Natural killer cell (primary cell): Measurements from ENCODE around the gene CYTL1. TPM values are rescaled to one million over a fixed set of nuclear protein-coding genes. Genes with fewer than 3 reads are reported as not detected.

ENCODE experiments used
- ATAC-seq, 3 donors: fragments of 150-1000 bp in 2 of 3; fragments of 200-7000 bp in 1 of 3; cut with Tn5 transposase; 1 replicate in 1 of 3; 2 replicates in 2 of 3; pipeline ENCODE4 v1.10.0; 2021; ENCODE audit warnings: mild to moderate bottlenecking in 2 of 3, moderate library complexity in 2 of 3
- DNase-seq, 2 donors: peaks; one replicate each; pipeline versions ENCODE4 v3.0.0 to v3.0.0-alpha.2; 2013 to 2021; ENCODE audit warnings: mixed read lengths in 1 of 2
- H3K27ac ChIP-seq: one replicate; pipeline ENCODE4 v1.5.1; 2013; ENCODE audit warnings: mild to moderate bottlenecking, low read length
- H3K27me3 ChIP-seq: one replicate; pipeline ENCODE4 v1.6.1; 2013; ENCODE audit warnings: low read length; ENCODE audit not compliant: control insufficient read depth, insufficient read depth
- H3K36me3 ChIP-seq: one replicate; pipeline ENCODE4 v1.6.1; 2013; ENCODE audit warnings: low read length; ENCODE audit not compliant: control insufficient read depth, insufficient read depth
- H3K4me1 ChIP-seq: one replicate; pipeline ENCODE4 v1.6.1; 2013; ENCODE audit warnings: low read length; ENCODE audit not compliant: control insufficient read depth, insufficient read depth
- H3K4me3 ChIP-seq: one replicate; pipeline ENCODE4 v1.5.1; 2013; ENCODE audit warnings: low read length
- H3K9me3 ChIP-seq: one replicate; pipeline ENCODE4 v1.6.1; 2013; ENCODE audit warnings: low read length; ENCODE audit not compliant: control insufficient read depth, insufficient read depth
- H3K27ac Mint-ChIP-seq, 2 donors: one replicate each; pipeline ENCODE4 v1.8.0; 2022; ENCODE audit warnings: mild to moderate bottlenecking in 2 of 2, mixed read lengths in 2 of 2, moderate library complexity in 1 of 2
- H3K27me3 Mint-ChIP-seq, 2 donors: one replicate each; pipeline ENCODE4 v1.8.0; 2022; ENCODE audit warnings: low read depth in 2 of 2, mixed read lengths in 2 of 2
- H3K36me3 Mint-ChIP-seq: one replicate; pipeline ENCODE4 v1.8.0; 2022; ENCODE audit warnings: mixed read lengths
- H3K4me1 Mint-ChIP-seq, 2 donors: one replicate each; pipeline ENCODE4 v1.8.0; 2022; ENCODE audit warnings: mixed read lengths in 2 of 2
- H3K4me3 Mint-ChIP-seq: one replicate; pipeline ENCODE4 v1.8.0; 2022; ENCODE audit warnings: mild to moderate bottlenecking, moderate library complexity, mixed read lengths
- H3K9me3 Mint-ChIP-seq, 2 donors: one replicate each; pipeline ENCODE4 v1.8.0; 2022; ENCODE audit warnings: mixed read lengths in 2 of 2
- WGBS: methylation state at CpG from one replicate; pipeline ENCODE4 v1.1.7; 2013; ENCODE audit warnings: missing lambda C conversion rate; ENCODE audit not compliant: insufficient coverage; 5-methylcytosine and 5-hydroxymethylcytosine counted together
- intact Hi-C: fragments of 100-400 bp; cut with micrococcal nuclease; formaldehyde crosslinking; loops from one replicate; pipeline ENCODE4 v1.14.2; 2022
- total RNA-seq, 4 donors: library from RNA; stranded (reverse); fragments of 120-200 nt in 1 of 4; gene quantifications; one replicate each; pipeline versions ENCODE4 v1.2.3 to v1.2.4, GENCODE V29; 2013 to 2022
- TF ChIP-seq, protein P1 (sequence below): fragments of 200-600 bp; IDR thresholded peaks from one replicate; pipeline ENCODE4 v1.8.0; 2022; ENCODE audit warnings: antibody characterized with exemption

CYTL1 gene
- total RNA-seq, 3 donors from 2014 or later (not counting 1 experiment from before 2014, with no cell fraction given), result 1.00 to 4.4 (median 1.9) TPM

DNA sequence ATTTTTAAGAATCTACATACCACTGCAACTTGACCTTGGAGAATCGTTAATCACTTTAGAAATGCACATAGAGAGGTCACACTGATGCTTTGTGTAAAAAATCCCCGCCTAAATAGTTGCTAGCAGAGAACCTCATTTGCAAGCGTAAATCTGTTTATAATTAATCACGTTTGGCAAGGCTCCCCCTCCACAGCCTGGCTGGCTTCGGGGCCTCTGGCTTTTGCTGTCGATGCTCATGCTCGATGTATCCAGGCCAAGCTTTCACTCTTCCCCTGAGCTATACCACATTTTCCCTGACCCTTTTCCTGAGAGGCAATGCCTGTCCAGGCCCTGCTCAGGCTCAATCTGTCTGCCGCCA is 23.4 kb downstream of the CYTL1 start:
- TF ChIP-seq, protein P1, sequence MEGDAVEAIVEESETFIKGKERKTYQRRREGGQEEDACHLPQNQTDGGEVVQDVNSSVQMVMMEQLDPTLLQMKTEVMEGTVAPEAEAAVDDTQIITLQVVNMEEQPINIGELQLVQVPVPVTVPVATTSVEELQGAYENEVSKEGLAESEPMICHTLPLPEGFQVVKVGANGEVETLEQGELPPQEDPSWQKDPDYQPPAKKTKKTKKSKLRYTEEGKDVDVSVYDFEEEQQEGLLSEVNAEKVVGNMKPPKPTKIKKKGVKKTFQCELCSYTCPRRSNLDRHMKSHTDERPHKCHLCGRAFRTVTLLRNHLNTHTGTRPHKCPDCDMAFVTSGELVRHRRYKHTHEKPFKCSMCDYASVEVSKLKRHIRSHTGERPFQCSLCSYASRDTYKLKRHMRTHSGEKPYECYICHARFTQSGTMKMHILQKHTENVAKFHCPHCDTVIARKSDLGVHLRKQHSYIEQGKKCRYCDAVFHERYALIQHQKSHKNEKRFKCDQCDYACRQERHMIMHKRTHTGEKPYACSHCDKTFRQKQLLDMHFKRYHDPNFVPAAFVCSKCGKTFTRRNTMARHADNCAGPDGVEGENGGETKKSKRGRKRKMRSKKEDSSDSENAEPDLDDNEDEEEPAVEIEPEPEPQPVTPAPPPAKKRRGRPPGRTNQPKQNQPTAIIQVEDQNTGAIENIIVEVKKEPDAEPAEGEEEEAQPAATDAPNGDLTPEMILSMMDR, result no peak
- no peaks in the 10 kb centered on the region for H3K9me3 Mint-ChIP-seq
- WGBS, result 91% methylated on average over 8 of the region's 8 CpGs
- no peak overlapping the region for H3K4me3 Mint-ChIP-seq
- H3K27ac ChIP-seq, result no peak overlapping the region
- no peak for ATAC-seq
- no peak for DNase-seq
- H3K4me3 ChIP-seq, result no peak overlapping the region
- H3K36me3 ChIP-seq, result no peaks in the 10 kb centered on the region
- intact Hi-C loops, result loop anchor here (2.0 to 10.0 kb wide), 4 partner anchors 149 to 819 kb away; no protein-coding TSS in a partner anchor
- peaks cover 21 to 26% of the 10 kb centered on the region in 2 donors for H3K27me3 Mint-ChIP-seq
- H3K27ac Mint-ChIP-seq, result no peak overlapping the region
- H3K4me1 Mint-ChIP-seq, result peaks cover 24 to 27% of the 10 kb centered on the region in 2 donors
- no peaks in the 10 kb centered on the region for H3K9me3 ChIP-seq
- H3K4me1 ChIP-seq, result peaks cover 15% of the 10 kb centered on the region
- H3K27me3 ChIP-seq, result no peaks in the 10 kb centered on the region
- H3K36me3 Mint-ChIP-seq, result no peaks in the 10 kb centered on the region

DNA sequence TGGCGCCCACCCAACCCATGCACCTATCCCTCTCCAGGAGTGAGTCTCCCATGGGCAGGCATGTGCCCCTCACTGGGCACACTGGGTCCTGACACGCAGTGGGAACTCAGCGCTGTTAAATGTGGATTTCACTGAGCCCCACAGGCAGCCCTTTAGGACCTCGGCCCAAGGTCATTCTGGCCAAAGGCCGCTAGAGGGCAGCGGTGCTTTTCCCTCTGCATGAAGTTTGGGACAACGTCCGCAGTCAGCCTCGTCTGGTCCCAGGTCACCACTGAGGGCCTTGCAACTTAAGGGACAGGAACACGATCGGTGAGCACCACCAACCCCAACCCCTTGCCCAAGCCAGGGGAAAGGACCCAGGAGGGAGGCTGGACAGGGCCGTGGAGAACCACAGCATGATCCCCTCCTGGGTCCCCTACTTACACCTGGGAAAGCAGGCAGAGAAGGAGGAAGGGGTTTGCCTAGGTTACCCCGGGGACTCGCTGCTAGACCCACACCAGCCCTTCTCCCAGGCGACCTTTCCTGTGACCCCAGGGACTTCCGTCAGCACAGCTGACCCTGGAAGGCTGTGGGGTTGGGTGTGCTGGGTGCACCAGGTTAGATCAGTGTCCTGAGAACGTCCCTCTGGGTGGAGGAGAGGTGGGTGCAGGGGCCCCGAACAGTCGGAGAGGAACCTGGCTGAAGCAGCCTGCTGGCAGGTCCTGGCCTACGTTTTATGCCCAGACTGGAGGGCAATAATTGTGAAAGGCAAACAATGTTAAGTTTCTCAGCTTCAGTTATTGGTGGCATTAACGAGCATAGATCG is 24.0 kb downstream of the CYTL1 start:
- Mint-ChIP-seq H3K27me3 (peaks cover 15 to 24% of the 10 kb centered on the region in 2 donors), H3K27ac (no peak overlapping the region), H3K9me3 (no peaks in the 10 kb centered on the region), H3K4me3 (no peak overlapping the region), H3K4me1 (peaks cover 30 to 33% of the 10 kb centered on the region in 2 donors), H3K36me3 (no peaks in the 10 kb centered on the region)
- H3K4me1 ChIP-seq, result peaks cover 21% of the 10 kb centered on the region
- no peaks in the 10 kb centered on the region for H3K9me3 ChIP-seq
- no peak overlapping the region for H3K27ac ChIP-seq
- WGBS, result 39% methylated on average over 18 of the region's 22 CpGs
- no peaks in the 10 kb centered on the region for H3K27me3 ChIP-seq
- TF ChIP-seq, protein P1, result peak; percentile 87
- no peak overlapping the region for H3K4me3 ChIP-seq
- intact Hi-C loops, result loop anchor here (2.0 to 10.0 kb wide), 4 partner anchors 149 to 819 kb away; no protein-coding TSS in a partner anchor
- DNase-seq (peak; percentile 51 to 55), ATAC-seq (peak; percentile 34 to 55 (median 54))
- H3K36me3 ChIP-seq, result no peaks in the 10 kb centered on the region

DNA sequence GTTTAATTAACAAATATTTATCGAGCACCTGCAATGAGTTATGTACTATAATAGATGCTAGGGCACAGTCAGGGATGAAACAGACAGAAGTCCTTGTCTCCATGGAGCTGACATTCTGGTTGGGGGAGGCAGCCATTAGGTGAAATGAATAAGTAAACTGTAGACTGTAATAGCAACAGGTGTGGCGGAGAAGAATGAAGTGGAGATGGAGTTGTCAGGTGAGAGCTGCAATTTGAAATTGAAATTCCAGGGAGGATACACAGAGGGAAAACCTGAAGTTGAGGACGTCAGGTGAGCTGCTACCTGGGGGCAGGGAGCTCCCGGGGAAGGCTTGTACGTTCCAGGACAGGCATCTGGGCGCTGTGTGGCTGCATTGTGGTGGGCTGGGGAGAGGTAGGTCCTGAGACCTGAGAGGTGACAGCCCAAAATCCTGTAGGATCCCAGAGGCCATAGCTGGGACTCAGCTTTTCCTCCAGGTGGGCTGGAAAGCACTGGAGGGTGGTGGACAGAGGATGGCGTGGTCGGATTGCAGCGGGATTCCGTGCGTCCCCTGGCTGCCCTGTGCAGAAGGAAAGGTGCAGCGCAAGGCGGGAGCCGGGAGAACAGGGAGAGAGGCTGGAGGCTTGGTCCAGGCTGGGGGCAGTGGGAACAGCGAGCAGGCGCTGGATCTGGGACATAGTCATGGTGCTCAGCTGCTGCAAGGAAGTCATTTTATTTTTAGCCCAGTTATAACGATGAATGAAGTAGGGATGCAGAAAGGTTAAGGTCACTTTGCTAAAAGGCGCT is 24.8 kb downstream of the CYTL1 start:
- intact Hi-C loops, result loop anchor here (2.0 to 10.0 kb wide), 5 partner anchors 52 to 820 kb away; no protein-coding TSS in a partner anchor
- H3K9me3 Mint-ChIP-seq, result no peaks in the 10 kb centered on the region

More for the DNA sequence above, 24.8 kb downstream of the CYTL1 start:
- DNase-seq (no peak), ATAC-seq (no peak)
- peaks cover 34 to 37% of the 10 kb centered on the region in 2 donors for H3K4me1 Mint-ChIP-seq
- 81% methylated on average over 17 of the region's 18 CpGs for WGBS
- no peak overlapping the region for H3K4me3 ChIP-seq
- peak overlapping the region in 1 of 2 donors; percentile 32 for H3K27ac Mint-ChIP-seq
- no peaks in the 10 kb centered on the region for H3K36me3 Mint-ChIP-seq
- no peak overlapping the region for H3K27ac ChIP-seq
- no peak overlapping the region for H3K4me3 Mint-ChIP-seq
- no peaks in the 10 kb centered on the region for H3K36me3 ChIP-seq
- H3K4me1 ChIP-seq, result peaks cover 22% of the 10 kb centered on the region
- no peaks in the 10 kb centered on the region for H3K9me3 ChIP-seq
- H3K27me3 Mint-ChIP-seq, result peaks cover 12 to 22% of the 10 kb centered on the region in 2 donors
- H3K27me3 ChIP-seq, result no peaks in the 10 kb centered on the region
- TF ChIP-seq, protein P1, result no peak
